HepG2 (cell line): ENCODE measurements around the gene GGACT. TPM values are rescaled to one million over a fixed set of nuclear protein-coding genes. Genes with fewer than 3 reads are reported as not detected.

Experiments
- CBX5 ChIP-seq: sonication (generic); formaldehyde crosslinking; IDR thresholded peaks from 2 replicates; pipeline ENCODE4 v1.4.0; 2020; ENCODE audit warnings: missing genetic modification reagents, borderline replicate concordance
- CREB1 ChIP-seq, 2 experiments: fragments of 450-650 bp in 1 of 2; IDR thresholded peaks; 2 replicates each; pipeline ENCODE4 v1.6.1; 2016 to 2017; ENCODE audit warnings: control low read depth in 1 of 2, mild to moderate bottlenecking in 1 of 2, missing compliant biosample characterization in 1 of 2, missing genetic modification characterization in 1 of 2
- DMAP1 ChIP-seq: IDR thresholded peaks from 2 replicates; pipeline ENCODE4 v1.6.1; 2016
- ELF3 ChIP-seq: IDR thresholded peaks from 2 replicates; pipeline ENCODE4 v1.6.1; 2016; ENCODE audit warnings: missing genetic modification reagents, missing compliant biosample characterization
- GATAD1 ChIP-seq: IDR thresholded peaks from 2 replicates; pipeline ENCODE4 v1.6.1; 2016; ENCODE audit warnings: missing genetic modification reagents, missing compliant biosample characterization
- IRX3 ChIP-seq: sonication (generic); formaldehyde crosslinking; IDR thresholded peaks from 2 replicates; pipeline ENCODE4 v1.8.1; 2023; ENCODE audit warnings: mild to moderate bottlenecking, low read depth, missing genetic modification reagents, borderline replicate concordance
- KLF11 ChIP-seq: IDR thresholded peaks from 2 replicates; pipeline ENCODE4 v1.6.1; 2016; ENCODE audit warnings: missing compliant biosample characterization
- KLF6 ChIP-seq: IDR thresholded peaks from 2 replicates; pipeline ENCODE4 v1.8.0; 2016; ENCODE audit warnings: missing biosample characterization, missing genetic modification reagents
- MEF2D ChIP-seq: sonication (generic); formaldehyde crosslinking; IDR thresholded peaks from 2 replicates; pipeline ENCODE4 v1.5.1; 2020; ENCODE audit warnings: mild to moderate bottlenecking, missing genetic modification reagents
- NR2F6 ChIP-seq, 2 experiments: IDR thresholded peaks; 2 replicates each; pipeline ENCODE4 v1.6.1; 2016; ENCODE audit warnings: antibody characterized with exemption in 1 of 2, mild to moderate bottlenecking in 1 of 2
- NRL ChIP-seq: sonication (generic); formaldehyde crosslinking; IDR thresholded peaks from 2 replicates; pipeline ENCODE4 v1.5.0; 2020; ENCODE audit warnings: missing genetic modification reagents, mild to moderate bottlenecking, moderate library complexity, borderline replicate concordance
- PHF5A ChIP-seq: IDR thresholded peaks from one replicate; pipeline ENCODE4 v1.6.1; 2018; ENCODE audit warnings: low read depth, missing genetic modification reagents; ENCODE audit not compliant: unreplicated experiment
- RFXANK ChIP-seq: IDR thresholded peaks from 2 replicates; pipeline ENCODE4 v1.6.1; 2016
- SKI ChIP-seq: fragments of 450-650 bp; IDR thresholded peaks from one replicate; pipeline ENCODE4 v1.6.1; 2018; ENCODE audit warnings: mild to moderate bottlenecking; ENCODE audit not compliant: partially characterized antibody
- TBP ChIP-seq: sonication (generic); formaldehyde crosslinking; IDR thresholded peaks from 2 replicates; pipeline ENCODE4 v1.5.0; 2020; ENCODE audit warnings: missing genetic modification reagents
- ZNF12 ChIP-seq: sonication (generic); formaldehyde crosslinking; IDR thresholded peaks from 2 replicates; pipeline ENCODE4 v1.5.0; 2020; ENCODE audit warnings: missing genetic modification reagents
- ZNF17 ChIP-seq: sonication (generic); formaldehyde crosslinking; IDR thresholded peaks from 2 replicates; pipeline ENCODE4 v1.5.0; 2020; ENCODE audit warnings: mild to moderate bottlenecking, missing genetic modification reagents
- ZNF224 ChIP-seq: sonication (generic); formaldehyde crosslinking; IDR thresholded peaks from 2 replicates; pipeline ENCODE4 v1.5.0; 2020; ENCODE audit warnings: mild to moderate bottlenecking, missing genetic modification reagents
- ZNF296 ChIP-seq: sonication (generic); formaldehyde crosslinking; conservative IDR thresholded peaks from 2 replicates; pipeline ENCODE4 v1.5.0; 2020; ENCODE audit warnings: mild to moderate bottlenecking, missing genetic modification reagents
- ZNF33A ChIP-seq: sonication (generic); formaldehyde crosslinking; IDR thresholded peaks from 2 replicates; pipeline ENCODE4 v1.5.1; 2020; ENCODE audit warnings: missing genetic modification reagents, mild to moderate bottlenecking, moderate library complexity, borderline replicate concordance
- ZNF350 ChIP-seq: sonication (generic); formaldehyde crosslinking; IDR thresholded peaks from 2 replicates; pipeline ENCODE4 v1.4.0; 2020; ENCODE audit warnings: mild to moderate bottlenecking, low read depth, missing genetic modification reagents, borderline replicate concordance
- ZNF558 ChIP-seq: sonication (generic); formaldehyde crosslinking; IDR thresholded peaks from 2 replicates; pipeline ENCODE4 v1.9.0; 2022; ENCODE audit warnings: mild to moderate bottlenecking, missing genetic modification reagents, borderline replicate concordance
- polyA plus RNA-seq, 8 experiments: library from polyadenylated mRNA; depleted of rRNA in 3 of 8; stranded (reverse) in 7 of 8; unstranded in 1 of 8; fragments of >200 nt; fragmentation: Illumina TruSeq in 4 of 8; extraction: Trizol in 4 of 8; gene quantifications; 2 replicates each; pipeline versions ENCODE4 v1.2.1 to v1.2.3, GENCODE V29; 2011 to 2016; ENCODE audit warnings: low read depth in 4 of 8, missing spikeins in 1 of 8, mixed read lengths in 1 of 8; ENCODE audit not compliant: insufficient read depth in 1 of 8
- total RNA-seq, 5 experiments: library from RNA; depleted of rRNA; stranded (reverse); fragments of >200 nt; fragmentation: Illumina TruSeq; extraction: Trizol; gene quantifications; 2 replicates each; pipeline ENCODE4 v1.2.3, GENCODE V29; 2016; ENCODE audit warnings: low read depth in 1 of 5
- TF ChIP-seq, protein P1 (sequence below): sonication (generic); formaldehyde crosslinking; IDR thresholded peaks from 2 replicates; pipeline ENCODE4 v1.4.0; 2020; ENCODE audit warnings: mild to moderate bottlenecking, missing genetic modification reagents
- TF ChIP-seq, protein P2 (sequence below): sonication (generic); IDR thresholded peaks from 2 replicates; pipeline ENCODE4 v1.6.1; 2016; ENCODE audit warnings: low read depth, borderline replicate concordance
- TF ChIP-seq, protein P3 (sequence below): IDR thresholded peaks from 2 replicates; pipeline ENCODE4 v1.6.1; 2016; ENCODE audit warnings: missing genetic modification reagents, missing compliant biosample characterization
- TF ChIP-seq, protein P4 (sequence below): sonication (generic); formaldehyde crosslinking; IDR thresholded peaks from 2 replicates; pipeline ENCODE4 v1.4.0; 2020; ENCODE audit warnings: missing genetic modification reagents
- TF ChIP-seq, protein P5 (sequence below): sonication (generic); formaldehyde crosslinking; IDR thresholded peaks from 2 replicates; pipeline ENCODE4 v1.4.0; 2020; ENCODE audit warnings: missing genetic modification reagents, mild to moderate bottlenecking, borderline replicate concordance

GGACT gene
- total and polyA plus RNA-seq, 2 of the 13 experiments (the other 11 are each of a cell fraction or from before 2014, with no cell fraction given): 1.7 to 1.9 TPM

DNA sequence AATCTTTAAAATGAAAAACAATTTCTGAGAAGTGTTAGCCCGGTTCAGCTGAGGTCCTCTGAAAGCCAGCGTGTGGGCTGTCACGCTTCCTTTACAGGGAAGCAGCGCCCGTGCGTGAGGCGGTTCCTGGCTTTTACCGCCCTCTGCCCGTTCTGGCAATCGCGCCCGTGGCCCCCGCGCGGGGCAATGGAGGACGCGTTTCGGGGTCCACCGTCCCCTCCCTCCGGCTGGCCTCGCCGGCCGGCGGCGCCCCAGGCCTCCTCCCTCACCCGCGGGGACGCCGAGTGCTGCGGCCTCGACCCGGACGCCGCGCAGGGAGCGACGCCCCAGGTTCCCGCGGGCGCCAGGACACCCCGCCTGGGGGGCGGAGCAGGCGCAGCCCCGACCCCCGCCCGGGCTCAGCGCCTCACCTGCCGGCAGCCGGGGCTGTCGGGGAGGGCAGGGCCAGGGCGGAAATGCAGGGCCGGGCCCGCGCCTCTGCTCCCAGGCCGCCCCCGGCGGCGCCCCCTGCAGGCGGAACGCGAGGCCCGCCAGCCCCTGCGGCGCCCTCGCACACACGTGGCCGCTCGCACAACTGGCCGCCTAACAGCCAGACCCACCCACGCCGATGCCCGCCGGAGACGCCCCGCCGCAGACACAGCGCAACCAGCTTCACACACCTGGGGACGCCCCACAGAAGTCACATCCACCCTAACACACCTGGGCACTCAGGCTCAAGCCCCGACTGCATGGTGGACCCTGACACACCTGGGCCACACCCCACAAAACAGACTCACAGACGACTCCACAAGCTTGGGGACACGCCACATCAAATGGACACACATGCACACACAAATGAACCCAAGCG is at the start of gene GGACT (continued):
- no peak for TF ChIP-seq ZNF33A
- TF ChIP-seq ELF3 (CRISPR knock-in tag): peak; percentile 69; the same call in 1 of the 2 replicates
- no peak for TF ChIP-seq NR2F6 (IDR thresholded peaks at IDR 0.05)
- TF ChIP-seq NR2F6 (CRISPR knock-in tag; IDR thresholded peaks at IDR 0.05): no peak
- no peak for TF ChIP-seq MEF2D (CRISPR knock-in tag)
- TF ChIP-seq IRX3 (CRISPR knock-in tag): peak; percentile 98; the same call in 1 of the 2 replicates
- TF ChIP-seq CREB1 (IDR thresholded peaks at IDR 0.05): no peak
- TF ChIP-seq CREB1 (CRISPR knock-in tag; IDR thresholded peaks at IDR 0.05): no peak
- TF ChIP-seq, protein P1, sequence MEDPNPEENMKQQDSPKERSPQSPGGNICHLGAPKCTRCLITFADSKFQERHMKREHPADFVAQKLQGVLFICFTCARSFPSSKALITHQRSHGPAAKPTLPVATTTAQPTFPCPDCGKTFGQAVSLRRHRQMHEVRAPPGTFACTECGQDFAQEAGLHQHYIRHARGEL (CRISPR knock-in tag): 0 out of 2 replicates have a peak, but pooled peaks have one; percentile 54
- no peak for TF ChIP-seq GATAD1 (CRISPR knock-in tag)
- peak; percentile 77; the same call in 1 of the 2 replicates for TF ChIP-seq CBX5 (CRISPR knock-in tag)
- TF ChIP-seq RFXANK (CRISPR knock-in tag): no peak
- TF ChIP-seq KLF6 (CRISPR knock-in tag): no peak
- TF ChIP-seq ZNF558 (CRISPR knock-in tag): peak; percentile 59; the same call in 1 of the 2 replicates
- TF ChIP-seq, protein P2, sequence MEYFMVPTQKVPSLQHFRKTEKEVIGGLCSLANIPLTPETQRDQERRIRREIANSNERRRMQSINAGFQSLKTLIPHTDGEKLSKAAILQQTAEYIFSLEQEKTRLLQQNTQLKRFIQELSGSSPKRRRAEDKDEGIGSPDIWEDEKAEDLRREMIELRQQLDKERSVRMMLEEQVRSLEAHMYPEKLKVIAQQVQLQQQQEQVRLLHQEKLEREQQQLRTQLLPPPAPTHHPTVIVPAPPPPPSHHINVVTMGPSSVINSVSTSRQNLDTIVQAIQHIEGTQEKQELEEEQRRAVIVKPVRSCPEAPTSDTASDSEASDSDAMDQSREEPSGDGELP: no peak
- no peak for TF ChIP-seq ZNF296
- peak; percentile 26 for TF ChIP-seq SKI
- no peak for TF ChIP-seq ZNF224 (CRISPR knock-in tag)
- TF ChIP-seq ZNF17 (CRISPR knock-in tag): no peak
- no peak for TF ChIP-seq ZNF350 (CRISPR knock-in tag)
- TF ChIP-seq DMAP1 (CRISPR knock-in tag): peak; percentile 78
- TF ChIP-seq TBP (CRISPR knock-in tag): no peak
- no peak for TF ChIP-seq PHF5A (CRISPR knock-in tag)
- peak; percentile 64; the same call in 1 of the 2 replicates for TF ChIP-seq NRL (CRISPR knock-in tag)
- no peak for TF ChIP-seq KLF11
- no peak for TF ChIP-seq ZNF12 (CRISPR knock-in tag)
- TF ChIP-seq, protein P3, sequence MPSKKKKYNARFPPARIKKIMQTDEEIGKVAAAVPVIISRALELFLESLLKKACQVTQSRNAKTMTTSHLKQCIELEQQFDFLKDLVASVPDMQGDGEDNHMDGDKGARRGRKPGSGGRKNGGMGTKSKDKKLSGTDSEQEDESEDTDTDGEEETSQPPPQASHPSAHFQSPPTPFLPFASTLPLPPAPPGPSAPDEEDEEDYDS (CRISPR knock-in tag): no peak
- TF ChIP-seq, protein P4, sequence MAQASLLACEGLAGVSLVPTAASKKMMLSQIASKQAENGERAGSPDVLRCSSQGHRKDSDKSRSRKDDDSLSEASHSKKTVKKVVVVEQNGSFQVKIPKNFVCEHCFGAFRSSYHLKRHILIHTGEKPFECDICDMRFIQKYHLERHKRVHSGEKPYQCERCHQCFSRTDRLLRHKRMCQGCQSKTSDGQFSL (CRISPR knock-in tag): no peak
- TF ChIP-seq, protein P5, sequence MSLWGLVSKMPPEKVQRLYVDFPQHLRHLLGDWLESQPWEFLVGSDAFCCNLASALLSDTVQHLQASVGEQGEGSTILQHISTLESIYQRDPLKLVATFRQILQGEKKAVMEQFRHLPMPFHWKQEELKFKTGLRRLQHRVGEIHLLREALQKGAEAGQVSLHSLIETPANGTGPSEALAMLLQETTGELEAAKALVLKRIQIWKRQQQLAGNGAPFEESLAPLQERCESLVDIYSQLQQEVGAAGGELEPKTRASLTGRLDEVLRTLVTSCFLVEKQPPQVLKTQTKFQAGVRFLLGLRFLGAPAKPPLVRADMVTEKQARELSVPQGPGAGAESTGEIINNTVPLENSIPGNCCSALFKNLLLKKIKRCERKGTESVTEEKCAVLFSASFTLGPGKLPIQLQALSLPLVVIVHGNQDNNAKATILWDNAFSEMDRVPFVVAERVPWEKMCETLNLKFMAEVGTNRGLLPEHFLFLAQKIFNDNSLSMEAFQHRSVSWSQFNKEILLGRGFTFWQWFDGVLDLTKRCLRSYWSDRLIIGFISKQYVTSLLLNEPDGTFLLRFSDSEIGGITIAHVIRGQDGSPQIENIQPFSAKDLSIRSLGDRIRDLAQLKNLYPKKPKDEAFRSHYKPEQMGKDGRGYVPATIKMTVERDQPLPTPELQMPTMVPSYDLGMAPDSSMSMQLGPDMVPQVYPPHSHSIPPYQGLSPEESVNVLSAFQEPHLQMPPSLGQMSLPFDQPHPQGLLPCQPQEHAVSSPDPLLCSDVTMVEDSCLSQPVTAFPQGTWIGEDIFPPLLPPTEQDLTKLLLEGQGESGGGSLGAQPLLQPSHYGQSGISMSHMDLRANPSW (CRISPR knock-in tag): no peak
